RWPE1 (cell line): ENCODE data around the gene CMYA5.
"Not testable (repeated sequence)": the region's sequence is repeated elsewhere in the genome, so short reads cannot be mapped to it uniquely, and the experiment has no call there.

ENCODE experiments used
- CTCF ChIA-PET: fragments of 350-600 bp; sonication (Branson Sonifier 250); formaldehyde crosslinking; extraction: SDS; loops from one replicate; lab custom pipeline; 2021; lab: Yijun Ruan, JAX
- POLR2A ChIA-PET: fragments of 400-600 bp; formaldehyde crosslinking; extraction: SDS; loops from one replicate; lab custom pipeline; 2020; ENCODE audit warnings: antibody characterized with exemption; ENCODE audit not compliant: low non-redundant PET; lab: Yijun Ruan, JAX
- DNase-seq: peaks from one replicate; pipeline ENCODE4 v3.0.0; 2012; ENCODE audit warnings: low spot score
- H3K27ac ChIP-seq: fragments of 450-650 bp; 2 replicates; pipeline ENCODE4 v1.5.1; 2017
- CTCF ChIP-seq: fragments of 450-650 bp; conservative IDR thresholded peaks from 2 replicates; pipeline ENCODE4 v1.5.1; 2017; ENCODE audit warnings: low read depth, mild to moderate bottlenecking

Gene CMYA5

DNA sequence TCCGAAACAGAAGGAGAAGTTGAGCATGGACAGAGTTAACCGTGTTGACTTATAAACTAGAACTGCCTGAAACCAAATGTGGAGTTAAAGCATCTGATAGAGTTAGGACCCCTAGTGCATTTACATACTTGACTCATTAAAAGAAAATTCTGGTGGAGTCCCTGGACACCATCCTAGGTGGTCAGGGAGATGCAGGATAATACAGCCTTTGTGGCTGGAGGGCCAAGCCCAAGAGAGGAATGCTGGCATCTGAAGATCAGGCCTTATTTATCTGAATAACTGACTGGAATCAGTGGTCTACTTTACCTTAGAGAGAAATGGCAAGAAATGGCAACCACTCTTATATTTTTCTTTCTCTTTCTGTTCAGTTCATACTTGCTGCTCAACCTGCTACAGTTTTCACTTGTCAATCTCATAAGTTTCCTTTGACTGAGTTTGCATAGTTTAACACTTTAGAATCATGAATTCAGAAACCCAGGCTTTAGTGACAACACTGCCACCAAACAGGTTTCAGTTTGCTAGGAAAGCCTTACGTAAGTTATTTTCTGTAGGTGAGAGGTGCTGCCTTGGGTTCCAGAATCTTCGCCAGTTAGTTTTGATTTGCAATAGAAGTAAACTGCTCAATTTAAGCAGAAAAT is 10.2 kb downstream of the CMYA5 start:
- no peak overlapping the region for H3K27ac ChIP-seq
- POLR2A ChIA-PET: no interaction called here
- TF ChIP-seq CTCF: no peak
- DNase-seq: no peak
- CTCF ChIA-PET: no interaction called here

DNA sequence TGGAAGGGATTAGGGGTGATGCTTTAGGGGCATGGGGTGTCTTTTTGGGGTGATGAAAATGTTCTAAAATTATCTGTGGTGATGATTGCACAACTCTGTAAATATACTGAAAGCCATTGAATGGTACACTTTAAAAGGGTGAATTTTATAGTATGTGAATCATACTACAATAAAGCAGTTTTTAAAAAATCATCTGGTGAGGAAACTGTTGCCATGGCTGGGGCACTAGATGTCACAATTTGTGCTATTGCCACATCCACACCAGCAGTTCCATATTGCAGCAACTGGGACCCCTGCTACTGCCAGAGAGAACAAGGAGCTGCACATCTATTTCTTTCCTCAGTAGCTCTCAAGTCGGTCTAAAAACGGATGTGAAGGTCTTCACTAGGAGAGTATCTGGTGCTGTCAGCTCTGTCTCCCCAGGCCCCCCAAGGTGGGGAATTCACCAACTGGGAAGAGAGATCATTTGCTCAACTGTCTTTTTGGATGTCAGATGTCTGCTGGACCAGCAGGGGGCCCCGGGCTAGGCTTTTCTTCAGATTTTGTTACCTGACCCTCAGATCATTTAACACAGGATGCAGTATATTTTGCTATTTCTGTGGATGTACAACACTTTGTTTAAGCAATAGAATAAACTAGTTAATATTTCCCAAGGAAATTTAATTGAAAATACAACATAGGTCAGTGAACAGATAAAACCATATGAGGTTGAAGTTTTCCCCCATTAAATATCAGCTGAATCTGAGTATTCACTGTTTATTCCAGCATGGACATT is 13.2 kb downstream of the CMYA5 start:
- ChIA-PET POLR2A (no interaction called here), CTCF (interaction anchor here (0.7 to 2.7 kb wide), 5 partner anchors 9 to 189 kb away, joined by 3 to 10 read pairs (median 3); partner anchors contain the start of gene CMYA5)
- H3K27ac ChIP-seq: no peak overlapping the region
- TF ChIP-seq CTCF: peak; percentile 50
- peak; percentile 60 for DNase-seq

- no peak overlapping the region for H3K27ac ChIP-seq
- POLR2A ChIA-PET: no interaction called here
- CTCF ChIA-PET: interaction anchor here (0.6 to 2.7 kb wide), 4 partner anchors 10 to 155 kb away, joined by 3 to 10 read pairs (median 4); partner anchors contain the start of gene CMYA5
- DNase-seq: no peak
- TF ChIP-seq CTCF: no peak
Observed at GRCh38 chr5:79703381-79703645, 13.7 kb downstream of the CMYA5 start.

GRCh38 chr5:79704553-79704952 is 14.9 kb downstream of the CMYA5 start:
- no peak for DNase-seq
- POLR2A ChIA-PET: no interaction called here
- no peak overlapping the region for H3K27ac ChIP-seq
- CTCF ChIA-PET: interaction anchor here (0.6 to 2.7 kb wide), 3 partner anchors 15 to 1471 kb away, joined by 3 to 10 read pairs (median 3); partner anchors contain the start of gene CMYA5
- TF ChIP-seq CTCF: no peak

- TF ChIP-seq CTCF: no peak
- no peak overlapping the region for H3K27ac ChIP-seq
- no peak for DNase-seq
- ChIA-PET CTCF (no interaction called here), POLR2A (interaction anchor here (0.6 kb wide), 1 partner anchor 57 kb away, joined by 3 read pairs; no protein-coding TSS in a partner anchor)
Observed at GRCh38 chr5:79705632-79706031, 16.0 kb downstream of the CMYA5 start.

DNA sequence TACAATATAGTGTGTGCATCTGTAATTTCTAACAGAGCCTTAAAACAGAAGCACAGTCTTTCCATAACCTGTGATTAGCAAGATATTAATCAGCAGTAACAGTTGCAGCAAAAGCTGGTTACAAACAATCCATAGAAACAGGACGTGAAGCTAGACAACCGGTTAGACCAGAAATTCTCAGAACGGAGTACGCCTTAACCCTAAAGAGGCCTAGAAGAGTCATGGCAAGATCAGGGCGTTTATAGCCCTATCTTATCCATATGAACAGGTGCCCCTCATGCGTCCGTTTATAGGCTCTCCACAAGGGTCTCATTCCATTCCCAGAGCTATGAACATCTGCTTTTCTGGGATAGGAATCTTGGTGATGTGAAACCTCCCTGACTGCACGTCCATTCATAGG is 16.7 kb downstream of the CMYA5 start:
- CTCF ChIA-PET, POLR2A ChIA-PET, DNase-seq, H3K27ac ChIP-seq: not testable (repeated sequence)

DNA sequence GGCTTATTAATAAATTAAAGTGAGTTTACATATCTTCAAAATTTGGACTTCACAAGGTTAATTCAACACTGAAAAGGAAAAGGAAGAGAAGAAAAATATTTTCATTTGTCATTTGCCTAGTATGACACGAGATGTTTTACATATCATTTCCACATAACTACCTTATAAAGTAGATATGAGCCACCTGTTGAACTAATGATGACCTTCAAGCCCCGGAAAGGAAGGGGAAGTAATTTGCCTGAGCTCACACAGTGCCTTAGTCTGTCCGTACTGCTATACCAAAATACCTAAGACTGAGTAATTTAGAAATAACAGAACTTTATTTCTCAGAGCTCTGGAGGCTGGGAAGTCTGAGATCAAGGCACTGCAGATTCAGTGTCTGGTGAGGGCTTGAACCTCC is 17.9 kb downstream of the CMYA5 start:
- TF ChIP-seq CTCF: no peak
- CTCF ChIA-PET: no interaction called here
- no peak overlapping the region for H3K27ac ChIP-seq
- POLR2A ChIA-PET: no interaction called here
- no peak for DNase-seq
